Spinal cord (tissue), 10 donors: ENCODE results near the gene EPHB1. TPM values are rescaled to one million over a fixed set of nuclear protein-coding genes. Genes with fewer than 3 reads are reported as not detected.

Experiments used
- DNase-seq, 6 donors: peaks; one replicate each; pipeline versions ENCODE4 v3.0.0 to v3.0.0-alpha.2; 2013 to 2015; ENCODE audit warnings: low spot score in 6 of 6, low read depth in 4 of 6
- H3K27ac ChIP-seq: one replicate; pipeline ENCODE4 v1.5.1; 2013; ENCODE audit warnings: low read depth, low read length, control low read depth
- H3K27me3 ChIP-seq: one replicate; pipeline ENCODE4 v1.6.1; 2013; ENCODE audit warnings: low read length; ENCODE audit not compliant: control insufficient read depth, insufficient read depth
- H3K36me3 ChIP-seq: one replicate; pipeline ENCODE4 v1.6.1; 2013; ENCODE audit warnings: low read length; ENCODE audit not compliant: control insufficient read depth, insufficient read depth
- H3K4me1 ChIP-seq: one replicate; pipeline ENCODE4 v1.6.1; 2013; ENCODE audit warnings: low read length; ENCODE audit not compliant: control insufficient read depth, insufficient read depth
- H3K4me3 ChIP-seq: one replicate; pipeline ENCODE4 v1.5.1; 2013; ENCODE audit warnings: low read depth, low read length, control low read depth
- H3K9me3 ChIP-seq: one replicate; pipeline ENCODE4 v1.6.1; 2013; ENCODE audit warnings: low read length; ENCODE audit not compliant: control insufficient read depth, insufficient read depth
- WGBS: methylation state at CpG from one replicate; pipeline ENCODE4 v1.1.5; 2013; ENCODE audit warnings: missing lambda C conversion rate; ENCODE audit not compliant: insufficient coverage; 5-methylcytosine and 5-hydroxymethylcytosine counted together
- polyA plus RNA-seq, 2 donors: library from polyadenylated mRNA; unstranded; fragments of 120-200 nt; gene quantifications; one replicate each; pipeline ENCODE4 v1.2.1, GENCODE V29; 2013; ENCODE audit not compliant: insufficient read length in 2 of 2
- total RNA-seq, 2 donors: library from RNA; depleted of rRNA in 1 of 2; stranded (reverse); fragments of 120-200 nt in 1 of 2; fragments of >200 nt in 1 of 2; gene quantifications; one replicate each; pipeline versions ENCODE4 v1.2.3 to v1.2.4, GENCODE V29; 2013 to 2014
- donor health status: healthy.

Gene EPHB1
- total and polyA plus RNA-seq, 4 donors: 10.0 to 47.6 (median 22.8) TPM

DNA sequence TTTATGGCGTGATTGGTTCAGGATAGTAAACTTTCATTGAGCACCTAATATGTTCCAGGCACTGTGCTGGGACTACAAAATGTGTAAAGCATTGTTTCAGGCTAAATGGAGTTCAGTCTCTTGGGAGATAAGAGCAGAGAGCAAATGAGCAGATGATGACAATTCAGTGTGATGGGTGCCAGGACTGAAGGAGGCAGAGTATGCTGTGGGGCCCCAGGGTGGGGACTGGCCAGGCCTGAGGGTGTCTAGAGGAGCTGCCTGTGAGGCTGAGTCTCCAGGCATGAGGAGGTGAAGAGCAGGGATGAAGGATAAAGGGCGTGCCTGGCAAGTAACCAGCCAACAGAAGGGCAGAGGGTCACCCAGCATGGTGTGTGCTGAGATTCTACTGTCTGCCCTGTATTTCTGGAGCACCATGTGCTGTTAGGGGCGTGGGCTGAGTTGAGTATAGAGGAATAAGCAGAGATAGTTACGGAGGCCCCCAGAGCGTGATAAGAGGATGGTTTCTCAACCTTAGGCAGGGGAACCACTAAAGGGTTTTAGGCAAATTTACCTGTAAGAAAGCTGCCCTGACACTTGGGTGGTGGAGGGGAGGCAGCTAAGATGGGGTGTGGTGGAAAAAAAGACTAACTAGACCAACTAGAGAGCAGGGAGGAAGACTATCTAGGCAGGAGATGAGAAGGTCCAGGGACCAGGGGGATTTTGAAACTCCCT is 38.5 kb downstream of the EPHB1 start:
- 91% methylated on average over 5 of the region's 5 CpGs for WGBS
- Histone ChIP-seq H3K9me3 (no peaks in the 10 kb centered on the region), H3K36me3 (no peaks in the 10 kb centered on the region), H3K27ac (no peak overlapping the region), H3K27me3 (no peaks in the 10 kb centered on the region), H3K4me1 (no peaks in the 10 kb centered on the region), H3K4me3 (no peak overlapping the region)
- DNase-seq: no peak

DNA sequence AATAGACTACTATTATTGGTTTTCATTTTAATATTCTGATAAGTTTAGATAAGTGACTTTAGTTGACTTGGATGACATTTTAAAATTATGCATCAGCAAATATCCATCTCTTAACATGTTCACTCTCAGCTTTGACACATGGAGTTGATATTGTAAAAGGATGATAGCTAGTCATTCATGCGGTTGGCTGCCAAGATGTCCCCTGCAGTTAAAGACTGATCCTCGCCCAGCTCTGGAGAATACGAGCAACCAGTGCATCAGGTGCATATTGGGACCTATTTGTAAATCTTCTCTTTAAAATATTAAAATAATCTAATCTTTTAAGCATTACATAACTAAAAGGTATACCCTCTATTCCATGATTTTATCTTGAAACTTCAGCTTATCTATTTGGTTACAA is 41.9 kb downstream of the EPHB1 start:
- no peaks in the 10 kb centered on the region for H3K9me3 ChIP-seq
- no peaks in the 10 kb centered on the region for H3K4me1 ChIP-seq
- WGBS: no CpG with 5 or more reads among the region's 3 CpGs
- H3K27ac ChIP-seq: no peak overlapping the region
- no peaks in the 10 kb centered on the region for H3K27me3 ChIP-seq
- H3K36me3 ChIP-seq: no peaks in the 10 kb centered on the region
- DNase-seq: no peak
- no peak overlapping the region for H3K4me3 ChIP-seq

GRCh38 chr3:134838599-134838998 is 43.5 kb downstream of the EPHB1 start:
- WGBS: no CpG with 5 or more reads among the region's 2 CpGs
- Histone ChIP-seq H3K4me3 (no peak overlapping the region), H3K27me3 (no peaks in the 10 kb centered on the region), H3K9me3 (no peaks in the 10 kb centered on the region), H3K4me1 (no peaks in the 10 kb centered on the region), H3K27ac (no peak overlapping the region), H3K36me3 (no peaks in the 10 kb centered on the region)
- DNase-seq: no peak

GRCh38 chr3:134839422-134839821 is 44.4 kb downstream of the EPHB1 start:
- Histone ChIP-seq H3K27me3 (no peaks in the 10 kb centered on the region), H3K4me1 (no peaks in the 10 kb centered on the region), H3K9me3 (no peaks in the 10 kb centered on the region), H3K4me3 (no peak overlapping the region), H3K36me3 (no peaks in the 10 kb centered on the region), H3K27ac (no peak overlapping the region)
- DNase-seq: no peak
- WGBS: 93% methylated on average over 3 of the region's 3 CpGs

DNA sequence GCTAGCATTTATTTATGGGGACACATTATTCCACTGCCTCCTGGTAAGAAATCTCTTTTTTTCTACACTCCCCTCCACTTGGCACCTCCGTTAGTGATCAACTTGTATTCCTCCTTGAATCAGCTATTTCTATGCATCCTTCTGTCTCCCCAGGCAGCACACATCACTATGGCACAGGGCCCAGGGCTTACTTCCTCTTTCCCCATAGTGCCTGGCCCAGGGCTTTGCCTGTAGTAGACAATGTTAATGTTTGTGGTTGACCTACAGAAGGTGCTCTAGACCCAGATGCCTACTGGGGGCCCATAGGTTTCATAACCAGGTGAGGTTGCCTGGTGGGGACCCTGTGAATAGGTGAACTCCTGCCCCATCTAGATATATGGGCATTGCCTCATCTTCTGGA is 44.9 kb downstream of the EPHB1 start:
- no CpG with 5 or more reads among the region's 1 CpG for WGBS
- no peaks in the 10 kb centered on the region for H3K36me3 ChIP-seq
- no peaks in the 10 kb centered on the region for H3K27me3 ChIP-seq
- no peaks in the 10 kb centered on the region for H3K4me1 ChIP-seq
- DNase-seq: no peak
- H3K4me3 ChIP-seq: no peak overlapping the region
- no peak overlapping the region for H3K27ac ChIP-seq
- H3K9me3 ChIP-seq: no peaks in the 10 kb centered on the region

GRCh38 chr3:134840459-134840858 is 45.4 kb downstream of the EPHB1 start:
- no peak overlapping the region for H3K27ac ChIP-seq
- no peak overlapping the region for H3K4me3 ChIP-seq
- H3K4me1 ChIP-seq: no peaks in the 10 kb centered on the region
- H3K27me3 ChIP-seq: no peaks in the 10 kb centered on the region
- no peaks in the 10 kb centered on the region for H3K9me3 ChIP-seq
- no peaks in the 10 kb centered on the region for H3K36me3 ChIP-seq
- WGBS: 86% methylated on average over 2 of the region's 2 CpGs
- no peak for DNase-seq

DNA sequence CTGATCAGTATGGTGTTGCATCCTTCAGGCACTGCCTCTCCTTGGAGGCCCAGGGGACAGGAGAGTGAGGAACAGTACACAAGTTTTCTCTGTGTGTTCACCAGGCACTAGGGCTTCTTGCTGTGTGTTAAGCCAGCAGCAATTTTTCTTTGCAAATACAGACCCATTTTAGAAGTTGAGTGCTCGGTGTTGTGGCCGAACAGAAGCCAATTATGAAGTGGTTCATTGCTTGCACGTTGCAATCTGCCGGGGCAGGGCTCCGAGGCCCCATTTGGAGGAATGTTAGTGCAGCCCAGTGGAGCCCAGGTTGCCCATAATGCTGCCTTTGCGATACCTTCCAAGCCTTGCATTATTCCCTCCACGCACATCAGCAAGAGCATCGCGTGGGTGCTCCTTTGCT is 51.0 kb downstream of the EPHB1 start:
- WGBS: 62% methylated on average over 7 of the region's 9 CpGs
- Histone ChIP-seq H3K36me3 (no peaks in the 10 kb centered on the region), H3K9me3 (no peaks in the 10 kb centered on the region), H3K4me3 (no peak overlapping the region), H3K4me1 (peaks cover 20% of the 10 kb centered on the region), H3K27ac (no peak overlapping the region), H3K27me3 (no peaks in the 10 kb centered on the region)
- DNase-seq: no peak

- no peaks in the 10 kb centered on the region for H3K36me3 ChIP-seq
- 39% methylated on average over 5 of the region's 10 CpGs for WGBS
- no peak overlapping the region for H3K27ac ChIP-seq
- no peaks in the 10 kb centered on the region for H3K27me3 ChIP-seq
- H3K9me3 ChIP-seq: no peaks in the 10 kb centered on the region
- H3K4me1 ChIP-seq: peaks cover 23% of the 10 kb centered on the region
- DNase-seq: no peak
- no peak overlapping the region for H3K4me3 ChIP-seq
Observed at GRCh38 chr3:134846911-134847317, 51.9 kb downstream of the EPHB1 start.

DNA sequence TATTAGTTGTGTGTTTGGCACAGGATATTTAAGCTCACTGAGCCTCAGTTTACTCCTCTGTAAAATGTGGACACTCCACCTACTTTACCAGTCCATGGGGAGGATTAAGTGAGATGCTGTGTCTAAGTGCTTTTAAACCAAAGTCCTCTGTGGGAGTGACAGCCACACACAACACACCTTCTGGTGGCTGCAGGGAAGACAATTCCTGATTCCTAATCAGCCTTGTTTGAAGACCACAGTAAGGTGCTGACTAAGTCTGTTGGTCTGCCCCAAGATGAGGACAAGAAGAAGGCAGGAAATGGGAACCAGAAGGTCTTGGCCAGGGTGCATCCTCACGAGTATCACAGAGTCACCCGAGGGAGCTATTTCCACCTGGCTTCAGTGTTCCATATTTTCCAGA is 52.3 kb downstream of the EPHB1 start:
- Histone ChIP-seq H3K36me3 (no peaks in the 10 kb centered on the region), H3K27ac (no peak overlapping the region), H3K9me3 (no peaks in the 10 kb centered on the region), H3K27me3 (no peaks in the 10 kb centered on the region), H3K4me3 (no peak overlapping the region), H3K4me1 (peaks cover 23% of the 10 kb centered on the region)
- 100% methylated on average over 2 of the region's 2 CpGs for WGBS
- no peak for DNase-seq

DNA sequence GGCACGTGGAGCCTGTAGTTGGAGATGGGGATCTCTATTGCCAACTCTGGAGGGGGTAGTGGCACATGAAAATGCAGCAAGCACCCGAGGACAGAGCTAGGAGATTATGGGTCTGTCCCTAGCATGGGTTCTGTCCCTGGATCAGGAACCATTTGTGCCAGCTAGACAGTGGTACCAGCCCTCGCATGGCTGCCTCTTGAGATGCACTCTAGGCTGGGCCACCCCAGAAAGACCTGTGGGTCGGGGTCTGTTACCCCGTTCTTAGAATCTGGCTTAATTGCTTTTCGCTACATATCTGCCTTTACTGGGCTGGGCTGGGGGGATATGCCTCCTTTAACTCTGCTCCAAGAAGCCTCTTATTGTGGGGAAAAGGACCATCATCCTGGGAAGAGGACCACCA is 54.5 kb downstream of the EPHB1 start:
- H3K4me1 ChIP-seq: peaks cover 23% of the 10 kb centered on the region
- no peaks in the 10 kb centered on the region for H3K36me3 ChIP-seq
- H3K27ac ChIP-seq: no peak overlapping the region
- H3K27me3 ChIP-seq: no peaks in the 10 kb centered on the region
- no peak overlapping the region for H3K4me3 ChIP-seq
- no peak for DNase-seq
- no peaks in the 10 kb centered on the region for H3K9me3 ChIP-seq
- 93% methylated on average over 4 of the region's 6 CpGs for WGBS
